Stomach (tissue), 4 donors: ENCODE measurements around the gene HIPK4.

Source experiments
- CTCF ChIP-seq, 7 experiments: fragments of 450-650 bp in 4 of 7; fragments of 200-600 bp in 3 of 7; sonication (generic) in 3 of 7; IDR thresholded peaks; one replicate each; pipeline ENCODE4 v1.5.1; 2016 to 2019; ENCODE audit warnings: antibody characterized with exemption in 7 of 7, control low read depth in 2 of 7, mild to moderate bottlenecking in 1 of 7
- EP300 ChIP-seq: sonication (generic); formaldehyde crosslinking; IDR thresholded peaks from one replicate; pipeline ENCODE4 v1.6.1; 2017; ENCODE audit warnings: antibody characterized with exemption
- POLR2A ChIP-seq, 4 donors: fragments of 450-650 bp; IDR thresholded peaks; one replicate each; pipeline ENCODE4 v1.6.1; 2016; ENCODE audit warnings: antibody characterized with exemption in 4 of 4, control low read depth in 2 of 4, mild to moderate bottlenecking in 1 of 4, moderate library complexity in 1 of 4
- POLR2AphosphoS5 ChIP-seq, 3 donors: sonication (generic); formaldehyde crosslinking; IDR thresholded peaks; one replicate each; pipeline ENCODE4 v1.6.1; 2016; ENCODE audit warnings: antibody characterized with exemption in 3 of 3

DNA sequence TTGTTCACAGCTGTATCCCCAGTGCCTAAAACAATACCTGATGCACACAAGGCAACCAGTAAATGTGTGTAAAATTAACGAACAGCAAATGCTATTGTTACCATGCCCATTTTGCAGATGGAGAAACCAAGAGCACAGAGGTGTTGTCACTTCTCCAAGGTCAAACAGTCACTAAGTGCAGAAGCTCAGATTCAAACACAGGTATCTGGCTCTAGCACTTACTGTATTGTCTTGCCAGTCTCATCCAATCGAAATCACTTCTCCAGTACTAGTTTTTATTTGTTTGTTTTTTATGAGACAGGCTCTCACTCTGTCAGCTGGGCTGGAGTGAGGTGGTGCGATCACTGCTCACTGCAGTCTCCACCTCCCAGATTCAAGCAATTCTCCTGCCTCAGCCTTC lies 27.8 kb downstream of the HIPK4 start:
- no peak for TF ChIP-seq EP300
- TF ChIP-seq CTCF (IDR thresholded peaks at IDR 0.05), result no peak
- no peak for TF ChIP-seq POLR2A (IDR thresholded peaks at IDR 0.05)
- TF ChIP-seq POLR2AphosphoS5 (IDR thresholded peaks at IDR 0.05), result no peak
